ENCODE data around the gene SNRNP25. TPM values are rescaled to one million over a fixed set of nuclear protein-coding genes. Genes with fewer than 3 reads are reported as not detected.

The SNRNP25 gene
- total and polyA plus RNA-seq, 2 of the 8 experiments (the other 6 are each of a cell fraction or from before 2014, with no cell fraction given), result 53.0 to 58.4 TPM

- Histone ChIP-seq H2BK5ac (ENCODE audit: low read depth, low read length) (no peak overlapping the region), H3K27me3 (replicated peaks in 1 of 4; ENCODE audit: control insufficient read depth in 3 of 4, extremely low read depth in 1 of 4, insufficient read depth in 3 of 4, low read length in 3 of 4) (no peaks in the 10 kb centered on the region), H4K91ac (replicated peaks; ENCODE audit: insufficient read length, low read length) (no peak overlapping the region), H4K5ac (ENCODE audit: insufficient read length, low read depth, low read length) (no peak overlapping the region), H3K18ac (ENCODE audit: extremely low read depth, low read length) (no peak overlapping the region), H3K4me2 (ENCODE audit: insufficient read depth in 1 of 2, low read depth in 2 of 2, low read length in 2 of 2) (no peak overlapping the region), H3K79me1 (ENCODE audit: low read depth, low read length) (peaks cover 2% of the 10 kb centered on the region; the same call in 1 of the 2 replicates), H2AFZ (ENCODE audit: low read length) (no peak overlapping the region), H3K23me2 (ENCODE audit: low read depth, low read length) (no peaks in the 10 kb centered on the region), H3K4me1 (replicated peaks in 1 of 4; ENCODE audit: control insufficient read depth in 3 of 4, insufficient read depth in 4 of 4, low read length in 3 of 4) (no peaks in the 10 kb centered on the region), H3K27ac (ENCODE audit: low read depth, low read length) (no peak overlapping the region), H2AK5ac (ENCODE audit: low read depth, low read length) (no peak overlapping the region), H3K9me3 (ENCODE audit: insufficient read depth in 2 of 2, low read depth in 1 of 2, low read length in 1 of 2) (no peaks in the 10 kb centered on the region; a peak in 1 of 4 replicates), H3K14ac (ENCODE audit: insufficient read length) (no peak overlapping the region), H3K9ac (replicated peaks in 1 of 4; ENCODE audit: extremely low read depth in 1 of 4, low read depth in 3 of 4, low read length in 3 of 4) (no peak overlapping the region), H2BK20ac (ENCODE audit: low read length) (no peak overlapping the region), H3K4ac (replicated peaks; ENCODE audit: insufficient read length, low read depth, low read length) (no peak overlapping the region), H3K79me2 (ENCODE audit: control insufficient read depth in 1 of 2, insufficient read depth in 2 of 2, low read length in 2 of 2) (peaks cover 0 to 6% of the 10 kb centered on the region in 2 experiments; a peak in 2 of 4 replicates), H3K23ac (ENCODE audit: insufficient read length) (no peak overlapping the region), H2BK12ac (ENCODE audit: low read depth, low read length) (no peak overlapping the region), H3K36me3 (ENCODE audit: control insufficient read depth in 2 of 4, insufficient read depth in 4 of 4, low read length in 3 of 4) (peaks cover 25 to 72% (median 53%) of the 10 kb centered on the region in 4 experiments), H4K8ac (ENCODE audit: extremely low read depth, insufficient read depth, low read length) (no peak overlapping the region), H3K4me3 (ENCODE audit: extremely low read depth in 1 of 4, insufficient read depth in 2 of 4, low read depth in 3 of 4, low read length in 4 of 4) (no peak overlapping the region), H4K20me1 (replicated peaks in 1 of 2; ENCODE audit: control insufficient read depth in 1 of 2, insufficient read depth in 2 of 2, low read length in 2 of 2) (peaks cover 0 to 16% of the 10 kb centered on the region in 2 experiments), H2BK120ac (replicated peaks; ENCODE audit: low read depth, low read length) (no peak overlapping the region), H3K56ac (replicated peaks; ENCODE audit: insufficient read length, low read depth, low read length) (no peak overlapping the region), H2BK15ac (ENCODE audit: low read length) (no peak overlapping the region)
- TF ChIP-seq RAD21 (IDR thresholded peaks at IDR 0.05 in 1 of 2, conservative IDR thresholded peaks at IDR 0.05 in 1 of 2; ENCODE audit: low read depth in 2 of 2, low read length in 2 of 2), result no peak
- TF ChIP-seq RXRA (IDR thresholded peaks at IDR 0.05; ENCODE audit: insufficient read depth, low read depth, low read length), result no peak
- TF ChIP-seq MAFK (IDR thresholded peaks at IDR 0.05; ENCODE audit: low read depth, low read length), result no peak
- no peak for TF ChIP-seq CBX8 (IDR thresholded peaks at IDR 0.05; ENCODE audit: borderline replicate concordance, low read depth, low read length)
- TF ChIP-seq ATF3 (IDR thresholded peaks at IDR 0.05; ENCODE audit: insufficient read depth, low read depth, low read length), result no peak
- WGBS, 2 experiments (ENCODE audit: extremely low coverage in 1 of 2, insufficient coverage in 1 of 2, insufficient read length in 1 of 2, insufficient replicate concordance in 2 of 2, low coverage in 1 of 2, low lambda C conversion rate in 2 of 2, missing lambda C conversion rate in 1 of 2), result 94% methylated on average over 8 of the region's 8 CpGs; no CpG with 5 or more reads in 1 of the 2 experiments
- DNase-seq (ENCODE audit: low read depth in 1 of 2, low spot score in 2 of 2) (no peak), FAIRE-seq (no peak)
- ChIA-PET CTCF (ENCODE audit: partially characterized antibody) (interaction anchor here (1.9 kb wide), 2 partner anchors 52 to 73 kb away, joined by 5 to 7 read pairs; no protein-coding TSS in a partner anchor), POLR2A (ENCODE audit: partially characterized antibody) (interaction anchor here (0.9 to 2.1 kb wide), 4 partner anchors 9 to 184 kb away, joined by 3 to 8 read pairs (median 4); partner anchors contain the start of genes POLR3K and SNRNP25)
Measured at GRCh38 chr16:44655-45054, 9.0 kb upstream of the SNRNP25 start.
